WTC11 (cell line): ENCODE results near the gene RPTOR. TPM values are rescaled to one million over a fixed set of nuclear protein-coding genes. Genes with fewer than 3 reads are reported as not detected.
A peak's percentile ranks its signal among the peaks of the same experiment; 100 is the strongest.

Source experiments
- ATAC-seq: fragments of 200-7000 bp; cut with Tn5 transposase; 2 replicates; pipeline ENCODE4 v1.10.0; 2021; ENCODE audit warnings: mild to moderate bottlenecking, moderate library complexity
- CTCF ChIA-PET: fragments of 300-600 bp; sonication (Branson Sonifier 250); formaldehyde crosslinking; loops from one replicate; lab custom pipeline; 2021; ENCODE audit warnings: antibody characterized with exemption; lab: Charles Lee
- POLR2A ChIA-PET: fragments of 350-600 bp; sonication (Branson Sonifier 250); formaldehyde crosslinking; loops from one replicate; lab custom pipeline; 2021; ENCODE audit warnings: antibody characterized with exemption; lab: Charles Lee
- DNase-seq: peaks from one replicate; pipeline ENCODE4 v3.0.0; 2021; ENCODE audit warnings: low spot score
- H3K27ac Mint-ChIP-seq: 2 replicates; pipeline ENCODE4 v1.8.0; 2021; ENCODE audit warnings: mixed read lengths
- H3K27me3 Mint-ChIP-seq: 2 replicates; pipeline ENCODE4 v1.8.0; 2021; ENCODE audit warnings: low read depth, mild to moderate bottlenecking, moderate library complexity, mixed read lengths
- H3K36me3 Mint-ChIP-seq: 2 replicates; pipeline ENCODE4 v1.8.0; 2021; ENCODE audit warnings: mixed read lengths
- H3K4me1 Mint-ChIP-seq: 2 replicates; pipeline ENCODE4 v1.8.0; 2022; ENCODE audit warnings: mixed read lengths
- H3K4me3 Mint-ChIP-seq: 2 replicates; pipeline ENCODE4 v1.8.0; 2021; ENCODE audit warnings: mild to moderate bottlenecking, moderate library complexity, mixed read lengths
- H3K9me3 Mint-ChIP-seq: 2 replicates; pipeline ENCODE4 v1.8.0; 2021; ENCODE audit warnings: mixed read lengths
- ATF2 ChIP-seq: sonication (generic); formaldehyde crosslinking; IDR thresholded peaks from 2 replicates; pipeline ENCODE4 v1.8.1; 2022; ENCODE audit warnings: low read depth, missing genetic modification reagents, borderline replicate concordance
- CDX4 ChIP-seq: fragments of 250-450 bp; sonication (Bioruptor Pico); IDR thresholded peaks from 2 replicates; pipeline ENCODE4 v1.9.0; 2021; ENCODE audit warnings: moderate library complexity, mild to moderate bottlenecking, inconsistent platforms, borderline replicate concordance
- EMX1 ChIP-seq: fragments of 250-450 bp; sonication (Bioruptor Pico); IDR thresholded peaks from 2 replicates; pipeline ENCODE4 v1.8.0; 2021; ENCODE audit warnings: mild to moderate bottlenecking
- FOXJ3 ChIP-seq: sonication (generic); formaldehyde crosslinking; IDR thresholded peaks from 2 replicates; pipeline ENCODE4 v1.9.0; 2021; ENCODE audit warnings: missing genetic modification reagents, mild to moderate bottlenecking, borderline replicate concordance
- FOXP1 ChIP-seq: sonication (generic); formaldehyde crosslinking; IDR thresholded peaks from 2 replicates; pipeline ENCODE4 v1.8.0; 2022; ENCODE audit warnings: missing genetic modification reagents, mild to moderate bottlenecking, moderate library complexity, borderline replicate concordance
- NR1H2 ChIP-seq: sonication (generic); formaldehyde crosslinking; IDR thresholded peaks from 2 replicates; pipeline ENCODE4 v1.9.0; 2021; ENCODE audit warnings: mild to moderate bottlenecking, moderate library complexity, missing genetic modification reagents
- SMAD3 ChIP-seq: sonication (generic); formaldehyde crosslinking; IDR thresholded peaks from 2 replicates; pipeline ENCODE4 v1.8.0; 2022; ENCODE audit warnings: missing genetic modification reagents, mild to moderate bottlenecking, borderline replicate concordance
- SMAD4 ChIP-seq: sonication (generic); formaldehyde crosslinking; IDR thresholded peaks from 2 replicates; pipeline ENCODE4 v1.8.0; 2022; ENCODE audit warnings: mild to moderate bottlenecking, missing genetic modification reagents
- ZMAT4 ChIP-seq: fragments of 250-450 bp; sonication (Bioruptor Pico); IDR thresholded peaks from 2 replicates; pipeline ENCODE4 v1.9.0; 2021; ENCODE audit warnings: mild to moderate bottlenecking
- ZNF138 ChIP-seq: sonication (generic); formaldehyde crosslinking; conservative IDR thresholded peaks from 2 replicates; pipeline ENCODE4 v1.8.1; 2022; ENCODE audit warnings: mild to moderate bottlenecking, moderate library complexity, missing genetic modification reagents
- ZNF263 ChIP-seq: sonication (generic); formaldehyde crosslinking; IDR thresholded peaks from 2 replicates; pipeline ENCODE4 v1.8.1; 2022; ENCODE audit warnings: low read depth, mild to moderate bottlenecking, moderate library complexity, missing genetic modification reagents
- ZNF425 ChIP-seq: fragments of 250-450 bp; sonication (Bioruptor Pico); conservative IDR thresholded peaks from 2 replicates; pipeline ENCODE4 v1.9.0; 2021; ENCODE audit warnings: mild to moderate bottlenecking
- ZNF671 ChIP-seq: fragments of 250-450 bp; sonication (Bioruptor Pico); IDR thresholded peaks from 2 replicates; pipeline ENCODE4 v1.8.0; 2021; ENCODE audit warnings: mild to moderate bottlenecking
- total RNA-seq: library from RNA; stranded (reverse); gene quantifications from 3 replicates; pipeline ENCODE4 v1.2.3, GENCODE V29; 2021

Gene RPTOR
- total RNA-seq, 1 experiment from 2014 or later: 41.0 TPM

GRCh38 chr17:80593181-80593580 lies 48.5 kb downstream of the RPTOR start:
- DNase-seq (no peak), ATAC-seq (no peak)
- Mint-ChIP-seq H3K36me3 (no peaks in the 10 kb centered on the region), H3K4me1 (peaks cover 16% of the 10 kb centered on the region), H3K9me3 (no peaks in the 10 kb centered on the region), H3K4me3 (no peak overlapping the region), H3K27me3 (no peaks in the 10 kb centered on the region), H3K27ac (no peak overlapping the region)
- CTCF ChIA-PET: interaction anchor here (0.7 kb wide), 1 partner anchor 18 kb away, joined by 3 read pairs; no protein-coding TSS in a partner anchor
- TF ChIP-seq SMAD3 (CRISPR knock-in tag) (no peak), FOXJ3 (no peak), ZNF138 (CRISPR knock-in tag) (no peak), NR1H2 (no peak)
- POLR2A ChIA-PET: no interaction called here

- CTCF ChIA-PET: no interaction called here
Measured at GRCh38 chr17:80594431-80595269, 50.0 kb downstream of the RPTOR start.

GRCh38 chr17:80596760-80597608 lies 52.3 kb downstream of the RPTOR start:
- Mint-ChIP-seq H3K27ac (peak overlapping the region; percentile 50), H3K4me1 (peaks cover 6% of the 10 kb centered on the region), H3K4me3 (no peak overlapping the region), H3K27me3 (no peaks in the 10 kb centered on the region), H3K9me3 (no peaks in the 10 kb centered on the region), H3K36me3 (peaks cover 5% of the 10 kb centered on the region; the same call in 1 of the 2 replicates)
- TF ChIP-seq ZMAT4 (CRISPR knock-in tag) (no peak), EMX1 (CRISPR knock-in tag) (no peak)
- ChIA-PET POLR2A (no interaction called here), CTCF (interaction anchor here (0.6 to 0.9 kb wide), 2 partner anchors 302 to 313 kb away, joined by 3 read pairs; no protein-coding TSS in a partner anchor)
- ATAC-seq: no peak
- DNase-seq: no peak

More at GRCh38 chr17:80594431-80595269, 50.0 kb downstream of the RPTOR start:
- TF ChIP-seq ZNF425 (CRISPR knock-in tag): no peak
- TF ChIP-seq ATF2 (CRISPR knock-in tag): no peak
- TF ChIP-seq SMAD4 (CRISPR knock-in tag): no peak
- no peak for TF ChIP-seq ZNF263 (CRISPR knock-in tag)
- TF ChIP-seq ZNF671 (CRISPR knock-in tag): no peak
- no peak for TF ChIP-seq EMX1 (CRISPR knock-in tag)
- no peak for TF ChIP-seq FOXP1 (CRISPR knock-in tag)
- TF ChIP-seq CDX4 (CRISPR knock-in tag): no peak
- TF ChIP-seq, all 79 proteins: peak for 0
- Mint-ChIP-seq H3K4me1 (peaks cover 17% of the 10 kb centered on the region), H3K27ac (no peak overlapping the region), H3K27me3 (no peaks in the 10 kb centered on the region), H3K4me3 (no peak overlapping the region), H3K9me3 (no peaks in the 10 kb centered on the region), H3K36me3 (no peaks in the 10 kb centered on the region)
- ATAC-seq (no peak), DNase-seq (no peak)
- POLR2A ChIA-PET: no interaction called here
